Muscle of leg (tissue), 11 donors: Measurements from ENCODE around the gene SYNRG. TPM values are rescaled to one million over a fixed set of nuclear protein-coding genes. Genes with fewer than 3 reads are reported as not detected.

Experiments used
- DNase-seq: peaks from one replicate; pipeline ENCODE4 v3.0.0; 2013
- H3K27ac ChIP-seq: one replicate; pipeline ENCODE4 v1.5.1; 2013; ENCODE audit warnings: mild to moderate bottlenecking, low read length, control low read depth
- H3K27me3 ChIP-seq: one replicate; pipeline ENCODE4 v1.6.1; 2013; ENCODE audit warnings: low read length; ENCODE audit not compliant: control insufficient read depth, insufficient read depth
- H3K36me3 ChIP-seq: one replicate; pipeline ENCODE4 v1.6.1; 2013; ENCODE audit warnings: low read length; ENCODE audit not compliant: control insufficient read depth, insufficient read depth
- H3K4me1 ChIP-seq: one replicate; pipeline ENCODE4 v1.6.1; 2013; ENCODE audit warnings: low read length; ENCODE audit not compliant: control insufficient read depth, insufficient read depth
- H3K4me3 ChIP-seq: one replicate; pipeline ENCODE4 v1.5.1; 2013; ENCODE audit warnings: low read length, control low read depth
- H3K9me3 ChIP-seq: replicated peaks from 2 replicates; pipeline ENCODE4 v1.6.1; 2013; ENCODE audit warnings: low read depth, low read length; ENCODE audit not compliant: control insufficient read depth
- WGBS: methylation state at CpG from one replicate; pipeline ENCODE4 v1.1.5; 2013; ENCODE audit warnings: missing lambda C conversion rate; ENCODE audit not compliant: insufficient coverage; 5-methylcytosine and 5-hydroxymethylcytosine counted together
- polyA plus RNA-seq, 8 donors: library from polyadenylated mRNA; unstranded; fragments of 120-200 nt; gene quantifications; one replicate each; pipeline versions ENCODE4 v1.2.1 to v1.2.3, GENCODE V29; 2013; ENCODE audit warnings: inconsistent platforms in 1 of 8, low replicate concordance in 1 of 8; ENCODE audit not compliant: insufficient read length in 8 of 8, insufficient read depth in 1 of 8
- total RNA-seq: library from RNA; stranded (reverse); fragments of 120-200 nt; gene quantifications from one replicate; pipeline ENCODE4 v1.2.4, GENCODE V29; 2013

The SYNRG gene
- total and polyA plus RNA-seq, 9 donors: 14.5 to 27.2 (median 21.2) TPM

- no peak overlapping the region for H3K4me3 ChIP-seq
- no peak overlapping the region for H3K27ac ChIP-seq
- WGBS: no CpG with 5 or more reads among the region's 3 CpGs
- peaks cover 13% of the 10 kb centered on the region for H3K36me3 ChIP-seq
- no peaks in the 10 kb centered on the region for H3K27me3 ChIP-seq
- H3K4me1 ChIP-seq: peaks cover 2% of the 10 kb centered on the region
- no peaks in the 10 kb centered on the region for H3K9me3 ChIP-seq
- DNase-seq: peak; percentile 95
These were observed 62.9 kb downstream of the SYNRG start for GRCh38 chr17:37546302-37546701.

GRCh38 chr17:37545486-37545885 is 63.7 kb downstream of the SYNRG start:
- no peaks in the 10 kb centered on the region for H3K27me3 ChIP-seq
- H3K36me3 ChIP-seq: peaks cover 20% of the 10 kb centered on the region
- no peak overlapping the region for H3K4me3 ChIP-seq
- H3K9me3 ChIP-seq: no peaks in the 10 kb centered on the region
- no CpG with 5 or more reads among the region's 2 CpGs for WGBS
- H3K27ac ChIP-seq: no peak overlapping the region
- peak; percentile 56 for DNase-seq
- H3K4me1 ChIP-seq: peaks cover 2% of the 10 kb centered on the region

- Histone ChIP-seq H3K4me1 (peaks cover 2% of the 10 kb centered on the region), H3K27ac (no peak overlapping the region), H3K9me3 (no peaks in the 10 kb centered on the region), H3K36me3 (peaks cover 34% of the 10 kb centered on the region), H3K4me3 (no peak overlapping the region), H3K27me3 (no peaks in the 10 kb centered on the region)
- peak; percentile 22 for DNase-seq
- WGBS: no CpG with 5 or more reads among the region's 2 CpGs
These were observed 65.6 kb downstream of the SYNRG start for GRCh38 chr17:37543637-37544052.

GRCh38 chr17:37541880-37542660 is 67.1 kb downstream of the SYNRG start:
- Histone ChIP-seq H3K27me3 (no peaks in the 10 kb centered on the region), H3K4me1 (peaks cover 2% of the 10 kb centered on the region), H3K36me3 (peaks cover 42% of the 10 kb centered on the region), H3K9me3 (no peaks in the 10 kb centered on the region), H3K4me3 (no peak overlapping the region), H3K27ac (no peak overlapping the region)
- WGBS: 85% methylated on average over 9 of the region's 9 CpGs
- no peak for DNase-seq

GRCh38 chr17:37538981-37539659 is 70.1 kb downstream of the SYNRG start:
- peaks cover 62% of the 10 kb centered on the region for H3K36me3 ChIP-seq
- no peaks in the 10 kb centered on the region for H3K4me1 ChIP-seq
- WGBS: no CpG with 5 or more reads among the region's 8 CpGs

GRCh38 chr17:37535906-37536305 is 73.3 kb downstream of the SYNRG start:
- Histone ChIP-seq H3K4me1 (no peaks in the 10 kb centered on the region), H3K9me3 (no peaks in the 10 kb centered on the region), H3K4me3 (no peak overlapping the region), H3K27ac (no peak overlapping the region), H3K27me3 (no peaks in the 10 kb centered on the region), H3K36me3 (peaks cover 63% of the 10 kb centered on the region)
- no peak for DNase-seq
- 90% methylated on average over 2 of the region's 5 CpGs for WGBS

More at GRCh38 chr17:37538981-37539659, 70.1 kb downstream of the SYNRG start:
- no peak overlapping the region for H3K27ac ChIP-seq
- DNase-seq: no peak
- H3K27me3 ChIP-seq: no peaks in the 10 kb centered on the region
- H3K9me3 ChIP-seq: no peaks in the 10 kb centered on the region
- H3K4me3 ChIP-seq: no peak overlapping the region

GRCh38 chr17:37532756-37533155 is 76.5 kb downstream of the SYNRG start:
- Histone ChIP-seq H3K4me3 (no peak overlapping the region), H3K27me3 (no peaks in the 10 kb centered on the region), H3K4me1 (no peaks in the 10 kb centered on the region), H3K9me3 (no peaks in the 10 kb centered on the region), H3K27ac (no peak overlapping the region), H3K36me3 (peaks cover 58% of the 10 kb centered on the region)
- WGBS: no CpG with 5 or more reads among the region's 3 CpGs
- DNase-seq: peak; percentile 46

- Histone ChIP-seq H3K4me3 (no peak overlapping the region), H3K36me3 (peaks cover 45% of the 10 kb centered on the region), H3K4me1 (no peaks in the 10 kb centered on the region), H3K9me3 (no peaks in the 10 kb centered on the region), H3K27me3 (no peaks in the 10 kb centered on the region), H3K27ac (no peak overlapping the region)
- WGBS: no CpG with 5 or more reads among the region's 4 CpGs
- DNase-seq: no peak
These were observed 78.8 kb downstream of the SYNRG start for GRCh38 chr17:37530420-37530819.

GRCh38 chr17:37527249-37527851 is 81.9 kb downstream of the SYNRG start:
- Histone ChIP-seq H3K36me3 (peaks cover 45% of the 10 kb centered on the region), H3K4me1 (no peaks in the 10 kb centered on the region), H3K9me3 (no peaks in the 10 kb centered on the region), H3K27ac (no peak overlapping the region), H3K27me3 (no peaks in the 10 kb centered on the region), H3K4me3 (no peak overlapping the region)
- peak; percentile 74 for DNase-seq
- 83% methylated on average over 2 of the region's 5 CpGs for WGBS

- WGBS: 88% methylated on average over 6 of the region's 8 CpGs
- H3K27me3 ChIP-seq: no peaks in the 10 kb centered on the region
- DNase-seq: no peak
- peaks cover 40% of the 10 kb centered on the region for H3K36me3 ChIP-seq
- no peak overlapping the region for H3K27ac ChIP-seq
- peaks cover 5% of the 10 kb centered on the region for H3K4me1 ChIP-seq
- no peaks in the 10 kb centered on the region for H3K9me3 ChIP-seq
- no peak overlapping the region for H3K4me3 ChIP-seq
These were observed 85.5 kb downstream of the SYNRG start for GRCh38 chr17:37523715-37524219.
